H1 (cell line): ENCODE results near the gene MIF4GD. TPM values are rescaled to one million over a fixed set of nuclear protein-coding genes. Genes with fewer than 3 reads are reported as not detected.

Experiments used
- CTCF ChIA-PET: fragments of 300-600 bp; sonication (Branson Sonifier 250); formaldehyde crosslinking; loops from one replicate; lab custom pipeline; 2021; ENCODE audit not compliant: partially characterized antibody; lab: Charles Lee
- POLR2A ChIA-PET: fragments of 300-600 bp; sonication (Branson Sonifier 250); formaldehyde crosslinking; loops from one replicate; lab custom pipeline; 2021; ENCODE audit warnings: inconsistent platforms; ENCODE audit not compliant: partially characterized antibody; lab: Charles Lee
- DNase-seq, 2 experiments: peaks; one replicate each; pipeline versions ENCODE4 v3.0.0 to v3.0.0-alpha.2; 2010 to 2022; ENCODE audit warnings: low spot score in 2 of 2, low read depth in 1 of 2, mixed read lengths in 1 of 2
- FAIRE-seq: peaks from 2 replicates; lab custom pipeline; 2011; peaks lifted over from hg19 to GRCh38; lab: Jason Lieb, UNC
- H2AFZ ChIP-seq: 2 replicates; pipeline ENCODE4 v1.8.1; 2012; ENCODE audit warnings: low read length, inconsistent platforms
- H2AK5ac ChIP-seq: 2 replicates; pipeline ENCODE4 v1.6.1; 2013; ENCODE audit warnings: low read depth, low read length
- H2BK120ac ChIP-seq: replicated peaks from 2 replicates; pipeline ENCODE3; 2013; ENCODE audit warnings: low read depth, low read length, inconsistent platforms
- H2BK12ac ChIP-seq: 2 replicates; pipeline ENCODE4 v1.6.1; 2013; ENCODE audit warnings: low read depth, low read length
- H2BK15ac ChIP-seq: 2 replicates; pipeline ENCODE4 v1.6.1; 2013; ENCODE audit warnings: low read length
- H2BK20ac ChIP-seq: 2 replicates; pipeline ENCODE4 v1.6.1; 2013; ENCODE audit warnings: low read length
- H2BK5ac ChIP-seq: 2 replicates; pipeline ENCODE4 v1.6.1; 2013; ENCODE audit warnings: low read depth, low read length
- H3K14ac ChIP-seq: 2 replicates; pipeline ENCODE4 v1.6.1; 2013; ENCODE audit warnings: inconsistent platforms; ENCODE audit not compliant: insufficient read length
- H3K18ac ChIP-seq: 2 replicates; pipeline ENCODE4 v1.6.1; 2013; ENCODE audit warnings: low read length; ENCODE audit errors: extremely low read depth
- H3K23ac ChIP-seq: 2 replicates; pipeline ENCODE4 v1.6.1; 2013; ENCODE audit warnings: inconsistent platforms; ENCODE audit not compliant: insufficient read length
- H3K23me2 ChIP-seq: 2 replicates; pipeline ENCODE4 v1.6.1; 2013; ENCODE audit warnings: low read depth, low read length
- H3K27ac ChIP-seq: 2 replicates; pipeline ENCODE4 v1.6.1; 2011; ENCODE audit warnings: low read depth, low read length, inconsistent platforms
- H3K27me3 ChIP-seq, 4 experiments: replicated peaks in 1 of 4; 1 replicate in 1 of 4; 2 replicates in 3 of 4; pipeline versions ENCODE4 v1.6.1 to v1.8.1; 2011 to 2013; ENCODE audit warnings: low read length in 3 of 4, mild to moderate bottlenecking in 3 of 4, inconsistent platforms in 2 of 4, mixed read lengths in 2 of 4, moderate library complexity in 1 of 4; ENCODE audit not compliant: control insufficient read depth in 3 of 4, insufficient read depth in 3 of 4; ENCODE audit errors: extremely low read depth in 1 of 4
- H3K36me3 ChIP-seq, 4 experiments: 2 replicates each; pipeline versions ENCODE4 v1.6.1 to v1.8.1; 2011 to 2013; ENCODE audit warnings: mild to moderate bottlenecking in 4 of 4, low read length in 3 of 4, moderate library complexity in 2 of 4, control low read depth in 1 of 4, inconsistent platforms in 1 of 4; ENCODE audit not compliant: insufficient read depth in 4 of 4, control insufficient read depth in 2 of 4
- H3K4ac ChIP-seq: replicated peaks from 2 replicates; pipeline ENCODE3; 2013; ENCODE audit warnings: low read length, low read depth, mixed read lengths, inconsistent platforms; ENCODE audit not compliant: insufficient read length
- H3K4me1 ChIP-seq, 4 experiments: replicated peaks in 1 of 4; 1 replicate in 1 of 4; 2 replicates in 3 of 4; pipeline versions ENCODE4 v1.6.1 to v1.8.1; 2011 to 2013; ENCODE audit warnings: low read length in 3 of 4, inconsistent platforms in 2 of 4, mixed read lengths in 1 of 4; ENCODE audit not compliant: insufficient read depth in 4 of 4, control insufficient read depth in 3 of 4
- H3K4me2 ChIP-seq, 2 experiments: 2 replicates each; pipeline versions ENCODE4 v1.6.1 to v1.8.1; 2011 to 2013; ENCODE audit warnings: low read depth in 2 of 2, low read length in 2 of 2, control low read depth in 1 of 2, inconsistent platforms in 1 of 2, mild to moderate bottlenecking in 1 of 2; ENCODE audit not compliant: insufficient read depth in 1 of 2
- H3K4me3 ChIP-seq, 4 experiments: fragments of 200-600, 300-600 bp in 1 of 4; sonication (generic), shearing (Covaris generic), sonication (Bioruptor Twin) in 1 of 4; 2 replicates each; pipeline versions ENCODE4 v1.5.1 to v1.8.1; 2011 to 2016; ENCODE audit warnings: low read length in 4 of 4, low read depth in 3 of 4, control low read depth in 2 of 4, inconsistent platforms in 2 of 4, mild to moderate bottlenecking in 2 of 4, mixed read lengths in 1 of 4, moderate library complexity in 1 of 4; ENCODE audit not compliant: insufficient read depth in 2 of 4; ENCODE audit errors: extremely low read depth in 1 of 4
- H3K56ac ChIP-seq: replicated peaks from 2 replicates; pipeline ENCODE3; 2013; ENCODE audit warnings: low read depth, mild to moderate bottlenecking, mixed read lengths, low read length, inconsistent platforms; ENCODE audit not compliant: insufficient read length
- H3K79me1 ChIP-seq: 2 replicates; pipeline ENCODE4 v1.6.1; 2013; ENCODE audit warnings: low read depth, low read length, control low read depth
- H3K79me2 ChIP-seq, 2 experiments: 2 replicates each; pipeline versions ENCODE4 v1.6.1 to v1.8.1; 2012 to 2013; ENCODE audit warnings: low read length in 2 of 2, mild to moderate bottlenecking in 2 of 2, inconsistent platforms in 1 of 2; ENCODE audit not compliant: insufficient read depth in 2 of 2, control insufficient read depth in 1 of 2
- H3K9ac ChIP-seq, 4 experiments: replicated peaks in 1 of 4; 1 replicate in 1 of 4; 2 replicates in 3 of 4; pipeline versions ENCODE4 v1.6.1 to v1.8.1; 2011 to 2013; ENCODE audit warnings: low read depth in 3 of 4, low read length in 3 of 4, control low read depth in 2 of 4, mild to moderate bottlenecking in 2 of 4, moderate library complexity in 2 of 4, inconsistent platforms in 1 of 4; ENCODE audit errors: extremely low read depth in 1 of 4
- H3K9me3 ChIP-seq, 2 experiments: 2 replicates each; pipeline versions ENCODE4 v1.6.1 to v1.8.1; 2012 to 2013; ENCODE audit warnings: mild to moderate bottlenecking in 2 of 2, moderate library complexity in 2 of 2, control low read depth in 1 of 2, inconsistent platforms in 1 of 2, low read depth in 1 of 2, low read length in 1 of 2, mixed read lengths in 1 of 2; ENCODE audit not compliant: insufficient read depth in 2 of 2
- H4K20me1 ChIP-seq, 2 experiments: replicated peaks in 1 of 2; 2 replicates each; pipeline versions ENCODE3 to v1.8.1; 2011 to 2013; ENCODE audit warnings: inconsistent platforms in 2 of 2, low read length in 2 of 2, mild to moderate bottlenecking in 1 of 2; ENCODE audit not compliant: insufficient read depth in 2 of 2, control insufficient read depth in 1 of 2
- H4K5ac ChIP-seq: 2 replicates; pipeline ENCODE4 v1.6.1; 2013; ENCODE audit warnings: low read length, low read depth, mixed read lengths, inconsistent platforms; ENCODE audit not compliant: insufficient read length
- H4K8ac ChIP-seq: 2 replicates; pipeline ENCODE4 v1.8.0; 2013; ENCODE audit warnings: mild to moderate bottlenecking, moderate library complexity, low read length, inconsistent platforms; ENCODE audit not compliant: insufficient read depth; ENCODE audit errors: extremely low read depth
- H4K91ac ChIP-seq: replicated peaks from 2 replicates; pipeline ENCODE3; 2013; ENCODE audit warnings: low read length, mixed read lengths, inconsistent platforms; ENCODE audit not compliant: insufficient read length
- EGR1 ChIP-seq: IDR thresholded peaks from 2 replicates; pipeline ENCODE4 v1.6.1; 2011; ENCODE audit warnings: low read depth, low read length, borderline replicate concordance
- SIN3A ChIP-seq, 2 experiments: IDR thresholded peaks in 1 of 2; conservative IDR thresholded peaks in 1 of 2; 2 replicates each; pipeline ENCODE4 v1.6.1; 2011 to 2012; ENCODE audit warnings: low read length in 2 of 2, improper control_type of control experiment in 1 of 2, low read depth in 1 of 2, mild to moderate bottlenecking in 1 of 2
- WGBS, 2 experiments: shearing (Covaris generic) in 1 of 2; methylation state at CpG; one replicate each; pipeline versions ENCODE4 v1.1.6 to v1.1.7; 2013 to 2015; ENCODE audit warnings: low lambda C conversion rate in 2 of 2, mixed read lengths in 2 of 2, inconsistent platforms in 1 of 2, low coverage in 1 of 2, missing lambda C conversion rate in 1 of 2; ENCODE audit not compliant: insufficient replicate concordance in 2 of 2, insufficient coverage in 1 of 2, insufficient read length in 1 of 2; ENCODE audit errors: extremely low coverage in 1 of 2, missing lambda C conversion rate in 1 of 2; 5-methylcytosine and 5-hydroxymethylcytosine counted together
- polyA plus RNA-seq, 7 experiments: library from polyadenylated mRNA; depleted of rRNA in 3 of 7; stranded (reverse) in 5 of 7; unstranded in 2 of 7; fragments of >200 nt in 5 of 7; fragments of 200-250 nt in 2 of 7; gene quantifications; 1 replicate in 5 of 7; 2 replicates in 1 of 7; 4 replicates in 1 of 7; pipeline versions ENCODE4 v1.2.1 to v1.2.3, GENCODE V29; 2011 to 2013; ENCODE audit warnings: missing spikeins in 2 of 7, mixed read lengths in 2 of 7
- total RNA-seq: library from RNA; stranded (reverse); fragmentation: NEBNext Ultra II Directional; extraction: Animal tissue kit (Norgen Biotek cat#: 25700); gene quantifications from 2 replicates; pipeline ENCODE4 v1.2.1, GENCODE V29; 2021

MIF4GD gene
- total and polyA plus RNA-seq, 2 of the 8 experiments (the other 6 are each of a cell fraction or from before 2014, with no cell fraction given), result 16.1 to 51.1 TPM

GRCh38 chr17:75225016-75225415 is 46.0 kb downstream of the MIF4GD start:
- POLR2A ChIA-PET, result interaction anchor here (1.4 to 1.8 kb wide), 4 partner anchors 10 to 36 kb away, joined by 3 to 9 read pairs (median 4); partner anchors contain the start of genes GGA3 and MRPS7
- H3K23ac ChIP-seq, result no peak overlapping the region
- no peak overlapping the region for H4K91ac ChIP-seq
- H2AFZ ChIP-seq, result no peak overlapping the region
- no peak overlapping the region for H3K18ac ChIP-seq
- WGBS, 2 experiments, result 90% methylated on average over 14 of the region's 14 CpGs; no CpG with 5 or more reads in 1 of the 2 experiments
- no peaks in the 10 kb centered on the region for H3K79me2 ChIP-seq
- H3K23me2 ChIP-seq, result no peaks in the 10 kb centered on the region
- H2AK5ac ChIP-seq, result no peak overlapping the region
- H4K20me1 ChIP-seq, result peaks cover 0 to 9% of the 10 kb centered on the region in 2 experiments
- no peak overlapping the region for H2BK5ac ChIP-seq
- no peak overlapping the region for H3K4ac ChIP-seq
- H3K79me1 ChIP-seq, result no peaks in the 10 kb centered on the region
- no peak overlapping the region for H3K4me2 ChIP-seq
- FAIRE-seq (no peak), DNase-seq (no peak)
- no peak overlapping the region for H4K5ac ChIP-seq
- H3K27me3 ChIP-seq, result no peaks in the 10 kb centered on the region
- CTCF ChIA-PET, result interaction anchor here (0.7 to 6.4 kb wide), 5 partner anchors 9 to 111 kb away, joined by 3 to 56 read pairs (median 5); no protein-coding TSS in a partner anchor
- H4K8ac ChIP-seq, result no peak overlapping the region
- H3K56ac ChIP-seq, result no peak overlapping the region
- no peak overlapping the region for H3K27ac ChIP-seq
- H3K9me3 ChIP-seq, result no peaks in the 10 kb centered on the region
- H3K9ac ChIP-seq, result no peak overlapping the region
- no peak overlapping the region for H3K14ac ChIP-seq
- H3K4me3 ChIP-seq, result no peak overlapping the region
- no peak overlapping the region for H2BK20ac ChIP-seq
- peaks cover 11 to 58% (median 38%) of the 10 kb centered on the region in 4 experiments; a peak in 7 of 8 replicates for H3K36me3 ChIP-seq
- no peaks in the 10 kb centered on the region for H3K4me1 ChIP-seq
- H2BK12ac ChIP-seq, result no peak overlapping the region
- H2BK15ac ChIP-seq, result no peak overlapping the region
- H2BK120ac ChIP-seq, result no peak overlapping the region
- TF ChIP-seq EGR1 (no peak), SIN3A (conservative IDR thresholded peaks at IDR 0.05 in 1 of 2, IDR thresholded peaks at IDR 0.05 in 1 of 2; ENCODE audit: low read depth in 1 of 2, low read length in 2 of 2) (no peak)
